Cardiac muscle cell (in vitro differentiated cells and primary cell): ENCODE measurements around the gene DDX51. TPM values are rescaled to one million over a fixed set of nuclear protein-coding genes. Genes with fewer than 3 reads are reported as not detected.

Experiments
- DNase-seq, 2 donors: peaks; one replicate each; pipeline versions ENCODE4 v3.0.0 to v3.0.0-alpha.2; 2010 to 2017; ENCODE audit warnings: low read depth in 1 of 2, low spot score in 1 of 2
- H3K27ac ChIP-seq: fragments of 200-600 bp; sonication (generic); 2 replicates; pipeline ENCODE4 v1.5.1; 2016
- H3K27me3 ChIP-seq: fragments of 200-600 bp; sonication (generic); 2 replicates; pipeline ENCODE4 v1.6.0; 2016; ENCODE audit warnings: control low read depth
- H3K36me3 ChIP-seq: fragments of 200-600 bp; sonication (generic); 2 replicates; pipeline ENCODE4 v1.5.1; 2016; ENCODE audit warnings: control low read depth
- H3K4me1 ChIP-seq: fragments of 200-600 bp; sonication (generic); 2 replicates; pipeline ENCODE4 v1.8.1; 2017; ENCODE audit warnings: low read depth, mild to moderate bottlenecking, mixed run types
- H3K4me3 ChIP-seq: fragments of 200-600 bp; sonication (generic); 2 replicates; pipeline ENCODE4 v1.5.1; 2016; ENCODE audit warnings: mild to moderate bottlenecking
- H3K9me3 ChIP-seq: fragments of 200-600 bp; sonication (generic); 2 replicates; pipeline ENCODE4 v1.5.1; 2017; ENCODE audit warnings: low read depth, mild to moderate bottlenecking, control low read depth
- polyA plus RNA-seq: library from polyadenylated mRNA; unstranded; fragments of >200 nt; fragmentation: Nextera tagmentation; extraction: Ambion mirVana; gene quantifications from 2 replicates; pipeline ENCODE4 v1.2.1, GENCODE V29; 2016
- total RNA-seq: library from RNA; depleted of rRNA; stranded (reverse); fragments of >200 nt; gene quantifications from 2 replicates; pipeline ENCODE4 v1.2.3, GENCODE V29; 2016
- TF ChIP-seq, protein P1 (sequence below): IDR thresholded peaks from 2 replicates; pipeline ENCODE4 v1.5.1; 2012; ENCODE audit warnings: low read depth, mild to moderate bottlenecking, low read length

Gene DDX51
- total RNA-seq: 15.6 and 16.0 TPM in 2 replicates
- 22.9 and 29.6 TPM in 2 replicates for polyA plus RNA-seq

- Histone ChIP-seq H3K9me3 (no peaks in the 10 kb centered on the region), H3K27ac (peak within 1 kb of the TSS; percentile 86), H3K4me3 (peak within 1 kb of the TSS; percentile 98), H3K36me3 (peaks cover 20% of the 10 kb centered on the region), H3K27me3 (no peaks in the 10 kb centered on the region), H3K4me1 (peaks cover 10% of the 10 kb centered on the region)
- TF ChIP-seq, protein P1, sequence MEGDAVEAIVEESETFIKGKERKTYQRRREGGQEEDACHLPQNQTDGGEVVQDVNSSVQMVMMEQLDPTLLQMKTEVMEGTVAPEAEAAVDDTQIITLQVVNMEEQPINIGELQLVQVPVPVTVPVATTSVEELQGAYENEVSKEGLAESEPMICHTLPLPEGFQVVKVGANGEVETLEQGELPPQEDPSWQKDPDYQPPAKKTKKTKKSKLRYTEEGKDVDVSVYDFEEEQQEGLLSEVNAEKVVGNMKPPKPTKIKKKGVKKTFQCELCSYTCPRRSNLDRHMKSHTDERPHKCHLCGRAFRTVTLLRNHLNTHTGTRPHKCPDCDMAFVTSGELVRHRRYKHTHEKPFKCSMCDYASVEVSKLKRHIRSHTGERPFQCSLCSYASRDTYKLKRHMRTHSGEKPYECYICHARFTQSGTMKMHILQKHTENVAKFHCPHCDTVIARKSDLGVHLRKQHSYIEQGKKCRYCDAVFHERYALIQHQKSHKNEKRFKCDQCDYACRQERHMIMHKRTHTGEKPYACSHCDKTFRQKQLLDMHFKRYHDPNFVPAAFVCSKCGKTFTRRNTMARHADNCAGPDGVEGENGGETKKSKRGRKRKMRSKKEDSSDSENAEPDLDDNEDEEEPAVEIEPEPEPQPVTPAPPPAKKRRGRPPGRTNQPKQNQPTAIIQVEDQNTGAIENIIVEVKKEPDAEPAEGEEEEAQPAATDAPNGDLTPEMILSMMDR: no peak
- DNase-seq: peak; percentile 96 to 97
Observed at GRCh38 chr12:132144115-132144809, at the start of gene DDX51, which contains the start of gene NOC4L. TSS of gene DDX51 (minus strand) at chr12:132144319. CDS start at chr12:132144296, 23 bp downstream. TSS of gene NOC4L (plus strand) at chr12:132144457. CDS start at chr12:132144489, 32 bp downstream.

- DNase-seq: no peak
- no peak overlapping the region for H3K27ac ChIP-seq
- H3K9me3 ChIP-seq: no peaks in the 10 kb centered on the region
- no peaks in the 10 kb centered on the region for H3K4me1 ChIP-seq
- H3K4me3 ChIP-seq: no peak overlapping the region
- TF ChIP-seq, protein P1: peak; percentile 4
- H3K27me3 ChIP-seq: peaks cover 6% of the 10 kb centered on the region
- no peaks in the 10 kb centered on the region for H3K36me3 ChIP-seq
Observed at GRCh38 chr12:132191715-132192553, 47.8 kb upstream of the DDX51 start.

- Histone ChIP-seq H3K36me3 (no peaks in the 10 kb centered on the region), H3K4me3 (no peak overlapping the region), H3K27ac (no peak overlapping the region), H3K9me3 (no peaks in the 10 kb centered on the region), H3K4me1 (no peaks in the 10 kb centered on the region), H3K27me3 (peaks cover 16% of the 10 kb centered on the region)
- DNase-seq: no peak
- TF ChIP-seq, protein P1: no peak
Observed at GRCh38 chr12:132190834-132191500, 46.8 kb upstream of the DDX51 start.

DNA sequence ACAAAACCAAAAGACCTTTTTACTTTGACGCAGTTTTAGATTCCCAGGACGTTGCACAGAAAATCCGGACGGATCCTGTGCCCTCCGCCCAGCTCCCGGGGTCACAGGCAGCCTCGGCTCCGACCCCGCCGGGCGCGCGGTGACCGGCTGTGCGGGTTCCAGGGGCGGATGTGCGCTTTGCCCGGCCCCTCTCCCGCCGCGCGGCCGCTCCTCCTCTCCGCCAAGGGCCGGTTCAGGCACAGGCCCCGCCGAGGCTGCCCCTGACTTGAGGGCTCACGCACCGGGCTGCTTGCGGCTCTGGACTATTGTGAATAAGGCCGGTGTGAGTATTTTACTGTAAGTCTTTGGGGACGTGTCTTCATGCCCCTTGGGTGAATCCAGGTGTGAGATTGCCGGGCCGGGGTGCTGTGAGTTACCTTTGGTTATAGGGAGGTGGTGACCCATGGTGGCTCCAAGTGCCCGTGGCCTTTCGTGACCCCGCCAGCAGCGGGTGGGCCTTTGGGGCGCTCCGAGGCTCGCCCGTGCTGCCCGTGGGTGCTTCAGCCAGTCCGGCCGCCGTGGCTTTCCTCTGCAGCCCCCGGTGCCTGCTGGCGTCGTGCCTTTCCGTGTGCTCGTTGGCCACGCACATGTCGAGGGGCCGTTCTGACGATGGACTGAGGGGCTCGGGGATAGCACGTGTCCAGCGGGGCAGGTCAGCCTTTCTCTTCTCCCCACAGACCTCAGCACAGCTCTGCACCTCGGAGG, 46.1 kb upstream of the DDX51 start:
- Histone ChIP-seq H3K27me3 (peaks cover 20% of the 10 kb centered on the region), H3K9me3 (no peaks in the 10 kb centered on the region), H3K27ac (peak overlapping the region; percentile 5), H3K4me3 (peak overlapping the region; percentile 30), H3K36me3 (no peaks in the 10 kb centered on the region), H3K4me1 (no peaks in the 10 kb centered on the region)
- peak in 1 of 2 donors; percentile 48 for DNase-seq
- TF ChIP-seq, protein P1: no peak
